D721Med (cell line): ENCODE measurements around the gene GLIS1.

Source experiments
- DNase-seq: peaks from one replicate; pipeline ENCODE4 v3.0.0; 2011; ENCODE audit warnings: low spot score; ENCODE audit not compliant: insufficient read length
- FAIRE-seq: peaks from 2 replicates; lab custom pipeline; 2011; peaks lifted over from hg19 to GRCh38; lab: Jason Lieb, UNC
- TF ChIP-seq, protein P1 (sequence below): IDR thresholded peaks from 2 replicates; pipeline ENCODE4 v1.5.1; 2012; ENCODE audit warnings: mild to moderate bottlenecking, control low read depth; ENCODE audit not compliant: insufficient read depth; ENCODE audit errors: missing control alignments

The GLIS1 gene

DNA sequence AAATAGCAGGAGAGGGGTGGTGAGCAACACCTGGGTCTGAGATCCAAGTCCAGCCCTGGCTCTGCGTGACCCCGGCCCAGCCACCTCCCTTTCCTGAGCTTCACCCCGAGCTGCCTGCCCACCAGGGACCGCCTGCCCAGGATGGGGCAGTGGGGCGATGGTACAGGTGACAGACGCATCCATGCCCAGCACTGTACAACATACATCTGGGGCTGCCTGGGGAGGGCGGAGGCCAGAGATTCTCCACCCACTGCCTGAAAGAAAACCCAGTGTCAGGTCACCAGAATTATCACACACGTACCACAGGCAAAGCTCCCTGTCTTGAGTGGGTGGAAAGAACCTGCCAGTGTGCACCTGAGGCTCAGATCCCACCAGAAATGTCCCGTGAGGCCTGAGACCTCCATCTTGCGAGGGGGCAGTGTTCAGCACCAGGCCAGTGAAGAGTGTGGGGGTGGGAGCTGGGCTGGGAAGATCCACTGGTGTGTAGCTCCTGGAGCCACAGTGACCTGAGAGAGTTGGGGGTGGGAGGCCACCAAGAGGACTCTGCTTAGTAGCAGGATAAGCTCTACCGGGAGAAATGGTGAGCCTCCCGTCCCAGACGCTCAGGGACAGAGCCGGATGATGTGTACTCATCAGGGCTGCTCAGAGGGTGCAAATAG lies 198.2 kb downstream of the GLIS1 start:
- no peak for DNase-seq
- TF ChIP-seq, protein P1, sequence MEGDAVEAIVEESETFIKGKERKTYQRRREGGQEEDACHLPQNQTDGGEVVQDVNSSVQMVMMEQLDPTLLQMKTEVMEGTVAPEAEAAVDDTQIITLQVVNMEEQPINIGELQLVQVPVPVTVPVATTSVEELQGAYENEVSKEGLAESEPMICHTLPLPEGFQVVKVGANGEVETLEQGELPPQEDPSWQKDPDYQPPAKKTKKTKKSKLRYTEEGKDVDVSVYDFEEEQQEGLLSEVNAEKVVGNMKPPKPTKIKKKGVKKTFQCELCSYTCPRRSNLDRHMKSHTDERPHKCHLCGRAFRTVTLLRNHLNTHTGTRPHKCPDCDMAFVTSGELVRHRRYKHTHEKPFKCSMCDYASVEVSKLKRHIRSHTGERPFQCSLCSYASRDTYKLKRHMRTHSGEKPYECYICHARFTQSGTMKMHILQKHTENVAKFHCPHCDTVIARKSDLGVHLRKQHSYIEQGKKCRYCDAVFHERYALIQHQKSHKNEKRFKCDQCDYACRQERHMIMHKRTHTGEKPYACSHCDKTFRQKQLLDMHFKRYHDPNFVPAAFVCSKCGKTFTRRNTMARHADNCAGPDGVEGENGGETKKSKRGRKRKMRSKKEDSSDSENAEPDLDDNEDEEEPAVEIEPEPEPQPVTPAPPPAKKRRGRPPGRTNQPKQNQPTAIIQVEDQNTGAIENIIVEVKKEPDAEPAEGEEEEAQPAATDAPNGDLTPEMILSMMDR, result no peak
- FAIRE-seq, result no peak

DNA sequence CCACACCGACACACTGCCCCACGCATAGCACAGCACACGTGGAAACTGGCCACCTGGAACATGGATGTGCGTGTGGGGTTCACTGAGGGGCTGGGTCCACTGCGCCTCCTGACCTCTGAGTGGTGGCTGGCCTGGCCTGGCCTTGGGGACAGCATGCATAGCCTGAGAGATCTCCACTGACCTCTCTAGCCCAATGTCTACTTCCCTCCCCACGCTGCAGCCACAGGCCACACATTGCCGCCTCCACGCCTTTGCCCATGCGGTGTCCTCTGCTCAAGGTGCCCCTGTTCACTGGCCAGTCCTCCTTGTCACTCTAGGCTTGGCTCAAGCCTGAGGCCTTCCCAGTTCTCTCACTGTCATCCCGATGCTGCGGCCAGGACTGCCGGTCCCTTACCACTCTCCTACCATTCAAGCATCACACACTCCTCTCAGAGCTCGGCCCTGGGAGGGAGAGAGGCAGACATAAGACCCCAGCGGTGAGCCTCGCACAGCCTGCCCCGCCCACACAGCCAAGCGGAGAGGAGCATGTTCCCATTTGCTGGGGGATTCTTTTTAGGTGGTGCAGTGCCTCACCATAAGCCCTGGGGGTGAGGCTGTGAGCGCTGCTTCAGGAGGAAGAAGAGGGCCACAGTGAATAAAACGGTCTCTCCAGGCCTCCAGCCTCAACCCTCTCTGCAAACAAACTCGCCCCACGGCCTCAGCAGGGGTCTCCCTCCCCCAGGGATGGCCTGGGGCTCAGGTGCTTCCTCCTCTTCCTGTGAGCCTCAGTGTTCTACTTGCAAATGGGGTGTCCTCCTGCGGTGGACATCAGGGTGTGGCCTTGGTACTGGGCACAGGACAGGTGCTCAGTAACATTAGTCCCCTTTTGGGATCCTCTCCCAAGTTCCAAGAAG lies 199.0 kb downstream of the GLIS1 start:
- DNase-seq, result no peak
- TF ChIP-seq, protein P1, result no peak

DNA sequence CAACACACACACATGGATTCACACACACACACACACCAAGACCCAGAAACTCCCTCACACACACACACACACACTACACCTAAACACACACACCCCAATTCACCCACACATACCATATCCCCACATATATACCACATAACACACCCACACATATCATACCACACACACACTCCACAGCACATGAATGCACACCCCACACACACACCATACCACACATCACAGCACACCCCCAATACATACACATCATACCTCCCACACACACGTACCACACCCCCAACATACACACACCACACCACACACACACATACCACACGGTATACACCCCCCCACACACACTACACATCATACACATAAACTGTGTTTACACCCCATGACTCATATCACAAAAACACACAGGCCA lies 199.7 kb downstream of the GLIS1 start:
- no peak for DNase-seq
- TF ChIP-seq, protein P1, result no peak
- FAIRE-seq, result no peak

More for the DNA sequence above, 199.0 kb downstream of the GLIS1 start:
- FAIRE-seq, result no peak

DNA sequence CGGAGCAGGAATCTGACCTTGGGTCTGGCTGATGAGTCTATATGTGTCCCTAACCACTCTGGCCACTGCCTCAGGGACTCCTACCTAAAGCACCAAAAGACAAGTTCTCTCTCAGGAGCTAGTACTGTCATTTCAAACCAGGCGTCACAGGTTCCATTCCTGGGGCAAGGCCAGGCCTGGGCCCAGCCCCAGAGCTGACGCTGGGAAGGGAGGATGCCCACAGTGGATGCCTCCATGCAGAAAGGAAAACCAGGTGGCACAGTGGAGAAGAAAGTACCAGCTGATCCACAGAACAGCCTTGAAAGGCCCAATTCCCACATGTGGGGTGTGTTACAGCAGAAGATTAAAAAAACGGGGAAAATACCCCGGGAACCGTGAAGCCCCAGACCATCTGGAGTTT lies 202.4 kb downstream of the GLIS1 start:
- FAIRE-seq (no peak), DNase-seq (no peak)
- TF ChIP-seq, protein P1, result no peak

DNA sequence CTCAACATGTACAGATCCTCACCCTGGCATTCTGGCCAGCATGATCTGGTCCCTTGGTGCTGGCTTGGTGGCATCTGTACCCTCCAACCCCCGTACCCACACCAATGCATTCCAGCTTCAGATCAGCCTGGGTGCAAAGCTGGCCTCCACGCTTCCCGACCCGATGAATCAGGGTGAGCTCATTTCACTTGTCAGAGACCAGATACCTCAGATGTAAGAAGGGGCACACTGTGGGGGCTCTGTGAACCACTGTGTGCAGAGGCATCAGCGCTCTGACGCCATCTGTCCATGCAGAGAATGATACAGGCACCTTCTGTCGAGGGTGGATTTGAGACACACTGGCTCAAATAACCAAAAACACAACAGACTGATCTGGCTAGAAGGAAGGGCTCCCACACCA lies 203.1 kb downstream of the GLIS1 start:
- TF ChIP-seq, protein P1, result no peak
- DNase-seq (no peak), FAIRE-seq (no peak)

DNA sequence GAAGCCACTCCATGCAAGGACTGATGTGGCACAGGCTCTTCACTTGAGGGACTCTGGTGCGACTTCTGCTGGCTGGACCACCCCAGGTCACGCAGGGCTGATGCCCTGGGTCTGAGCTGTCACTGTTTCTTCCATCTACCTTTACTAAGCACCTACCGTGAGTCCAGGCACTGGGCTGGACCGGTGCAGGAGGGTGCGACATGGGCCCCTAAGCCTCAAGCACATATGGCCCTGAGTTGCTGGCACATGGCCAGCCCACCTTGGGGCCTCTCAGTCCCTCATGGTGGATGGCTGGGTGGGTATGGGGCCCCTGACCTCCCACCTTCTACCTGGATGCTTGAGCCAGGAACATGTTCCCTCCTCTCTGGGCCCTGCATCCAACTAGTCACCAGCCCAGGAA lies 203.7 kb downstream of the GLIS1 start:
- DNase-seq (no peak), FAIRE-seq (no peak)
- TF ChIP-seq, protein P1, result no peak
